Measurements from ENCODE around the gene CHRNE. TPM values are rescaled to one million over a fixed set of nuclear protein-coding genes. Genes with fewer than 3 reads are reported as not detected.

Gene CHRNE
- 1 to 10 TPM; 1.4 to 2.0 (median 1.7) TPM for polyA plus RNA-seq (ENCODE audit: insufficient read length in 4 of 4)

GRCh38 chr17:4903051-4903818, at the start of gene CHRNE:
CHRNE (minus strand) TSS chr17:4903098; CDS start chr17:4903063, 35 bp downstream.
- peak; percentile 59 to 77 (median 72) for DNase-seq (ENCODE audit: low read depth in 4 of 4, low spot score in 3 of 4)

GRCh38 chr17:4951486-4951885, 48.6 kb upstream of the CHRNE start:
- DNase-seq (ENCODE audit: low read depth in 4 of 4, low spot score in 3 of 4), result no peak

- DNase-seq (ENCODE audit: low read depth in 4 of 4, low spot score in 3 of 4), result no peak
These were observed 47.9 kb upstream of the CHRNE start, which contains the start of gene ENO3 for GRCh38 chr17:4950746-4951204. ENO3 (plus strand) TSS chr17:4951119; CDS start chr17:4951830, 711 bp downstream.

- no peak for DNase-seq (ENCODE audit: low read depth in 4 of 4, low spot score in 3 of 4)
These were observed 47.3 kb upstream of the CHRNE start for GRCh38 chr17:4950075-4950745.

GRCh38 chr17:4949321-4950074, 46.6 kb upstream of the CHRNE start:
- DNase-seq (ENCODE audit: low read depth in 4 of 4, low spot score in 3 of 4), result no peak

- peak in 2 of 4 donors; percentile 70 to 78 for DNase-seq (ENCODE audit: low read depth in 4 of 4, low spot score in 3 of 4)
These were observed 46.0 kb upstream of the CHRNE start for GRCh38 chr17:4948931-4949320.

- DNase-seq (ENCODE audit: low read depth in 4 of 4, low spot score in 3 of 4), result peak in 2 of 4 donors; percentile 76 to 77
These were observed 45.5 kb upstream of the CHRNE start, which contains the start of gene PFN1 for GRCh38 chr17:4948166-4948930. PFN1 (minus strand) TSS chr17:4948530; CDS start chr17:4948394, 136 bp downstream.

GRCh38 chr17:4947411-4948165, 44.7 kb upstream of the CHRNE start:
- DNase-seq (ENCODE audit: low read depth in 4 of 4, low spot score in 3 of 4), result no peak

- no peak for DNase-seq (ENCODE audit: low read depth in 4 of 4, low spot score in 3 of 4)
These were observed 44.1 kb upstream of the CHRNE start for GRCh38 chr17:4947010-4947410.

GRCh38 chr17:4946312-4946976, 43.5 kb upstream of the CHRNE start:
- no peak for DNase-seq (ENCODE audit: low read depth in 4 of 4, low spot score in 3 of 4)

GRCh38 chr17:4945944-4946280, 43.0 kb upstream of the CHRNE start:
- no peak for DNase-seq (ENCODE audit: low read depth in 4 of 4, low spot score in 3 of 4)

- DNase-seq (ENCODE audit: low read depth in 4 of 4, low spot score in 3 of 4), result no peak
These were observed 42.5 kb upstream of the CHRNE start for GRCh38 chr17:4945176-4945943.

GRCh38 chr17:4944554-4945175, 41.8 kb upstream of the CHRNE start:
- no peak for DNase-seq (ENCODE audit: low read depth in 4 of 4, low spot score in 3 of 4)

GRCh38 chr17:4944163-4944553, 41.3 kb upstream of the CHRNE start:
- no peak for DNase-seq (ENCODE audit: low read depth in 4 of 4, low spot score in 3 of 4)

- DNase-seq (ENCODE audit: low read depth in 4 of 4, low spot score in 3 of 4), result no peak
These were observed 40.0 kb upstream of the CHRNE start for GRCh38 chr17:4942760-4943508.

GRCh38 chr17:4941319-4941610, 38.4 kb upstream of the CHRNE start:
- DNase-seq (ENCODE audit: low read depth in 4 of 4, low spot score in 3 of 4), result no peak

GRCh38 chr17:4940555-4941318, 37.8 kb upstream of the CHRNE start:
- no peak for DNase-seq (ENCODE audit: low read depth in 4 of 4, low spot score in 3 of 4)

Measured in left renal pelvis (tissue), 4 donors.